IPS-20b (cell line): ENCODE data around the gene POU2AF2.
"Not testable (repeated sequence)": the region's sequence is repeated elsewhere in the genome, so short reads cannot be mapped to it uniquely, and the experiment has no call there.

ENCODE experiments used
- H3K27ac ChIP-seq: one replicate; pipeline ENCODE4 v1.5.1; 2013; ENCODE audit warnings: low read length
- H3K27me3 ChIP-seq: 2 replicates; pipeline ENCODE4 v1.6.1; 2013; ENCODE audit warnings: mild to moderate bottlenecking, low read length, inconsistent platforms; ENCODE audit not compliant: insufficient read depth
- H3K36me3 ChIP-seq: 2 replicates; pipeline ENCODE4 v1.6.1; 2013; ENCODE audit warnings: low read depth, mild to moderate bottlenecking, inconsistent platforms, low read length, moderate library complexity; ENCODE audit not compliant: insufficient read depth
- H3K4me1 ChIP-seq: 2 replicates; pipeline ENCODE4 v1.6.1; 2013; ENCODE audit warnings: mild to moderate bottlenecking, control low read depth, inconsistent platforms, low read length, moderate library complexity; ENCODE audit not compliant: insufficient read depth
- H3K4me3 ChIP-seq: 2 replicates; pipeline ENCODE4 v1.5.1; 2013; ENCODE audit warnings: mild to moderate bottlenecking, low read length, inconsistent platforms
- H3K9ac ChIP-seq: 2 replicates; pipeline ENCODE4 v1.6.1; 2013; ENCODE audit warnings: low read depth, mild to moderate bottlenecking, inconsistent platforms, low read length, moderate library complexity
- H3K9me3 ChIP-seq: 2 replicates; pipeline ENCODE4 v1.6.1; 2013; ENCODE audit warnings: mild to moderate bottlenecking, low read depth, low read length, inconsistent platforms; ENCODE audit not compliant: insufficient read depth

POU2AF2 gene

DNA sequence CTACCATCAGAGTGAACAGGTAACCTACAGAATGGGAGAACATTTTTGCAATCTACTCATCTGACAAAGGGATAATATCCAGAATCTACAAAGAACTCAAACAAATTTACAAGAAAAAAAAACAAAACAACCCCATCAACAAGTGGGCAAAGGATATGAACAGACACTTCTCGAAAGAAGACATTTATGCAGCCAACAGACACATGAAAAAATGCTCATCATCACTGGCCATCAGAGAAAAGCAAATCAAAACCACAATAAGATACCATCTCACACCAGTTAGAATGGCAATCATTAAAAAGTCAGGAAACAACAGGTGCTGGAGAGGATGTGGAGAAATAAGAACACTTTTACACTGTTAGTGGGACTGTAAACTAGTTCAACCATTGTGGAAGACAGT, 46.9 kb downstream of the POU2AF2 start:
- H3K36me3 ChIP-seq, H3K4me1 ChIP-seq, H3K4me3 ChIP-seq, H3K27ac ChIP-seq, H3K27me3 ChIP-seq, H3K9ac ChIP-seq, H3K9me3 ChIP-seq: not testable (repeated sequence)

DNA sequence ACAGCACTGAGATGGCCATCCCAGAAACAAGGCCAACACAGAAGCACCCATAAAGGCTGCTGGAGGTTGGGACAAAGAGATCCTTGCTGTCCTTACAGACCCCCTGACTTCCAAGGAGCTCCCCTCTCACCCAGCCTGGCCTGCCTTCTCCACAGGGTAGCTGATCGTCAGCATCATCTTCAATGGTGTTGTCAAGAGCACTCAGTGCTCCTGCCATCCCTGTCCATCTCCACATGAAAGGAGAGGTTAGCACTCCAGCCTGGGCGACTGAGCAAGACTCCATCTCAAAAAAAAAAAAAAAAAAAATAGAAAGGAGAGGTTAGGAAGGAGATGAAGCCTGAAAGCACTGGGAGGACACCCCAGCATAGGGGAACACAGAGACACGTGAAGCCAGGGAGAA, 50.7 kb downstream of the POU2AF2 start:
- H3K27ac ChIP-seq, result no peak overlapping the region
- no peaks in the 10 kb centered on the region for H3K9me3 ChIP-seq
- peaks cover 8% of the 10 kb centered on the region; the same call in 1 of the 2 replicates for H3K4me1 ChIP-seq
- H3K9ac ChIP-seq, result no peak overlapping the region
- no peaks in the 10 kb centered on the region for H3K36me3 ChIP-seq
- H3K4me3 ChIP-seq, result no peak overlapping the region
- peaks cover 43% of the 10 kb centered on the region for H3K27me3 ChIP-seq

DNA sequence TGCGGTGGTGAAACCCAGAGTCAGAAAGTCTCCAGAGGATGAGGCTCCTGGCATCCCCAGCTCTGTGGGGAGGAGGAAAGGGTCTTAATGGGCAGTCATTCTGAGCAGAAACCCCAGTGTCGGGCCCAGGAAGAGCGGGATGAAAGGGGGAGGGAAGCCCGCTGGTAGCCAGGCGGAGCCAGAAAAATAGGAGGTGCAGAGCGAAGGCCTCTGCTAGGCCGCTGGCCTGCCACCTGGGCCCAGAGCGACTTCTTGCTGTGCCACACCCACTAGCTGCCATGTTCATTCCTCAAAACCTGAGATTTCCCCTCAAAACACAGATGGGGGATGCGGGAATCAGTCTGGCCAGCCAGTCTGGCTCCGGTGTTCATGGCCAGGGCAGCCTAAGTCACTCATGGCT, 52.2 kb downstream of the POU2AF2 start:
- no peaks in the 10 kb centered on the region for H3K36me3 ChIP-seq
- no peak overlapping the region for H3K9ac ChIP-seq
- no peak overlapping the region for H3K27ac ChIP-seq
- H3K4me1 ChIP-seq, result peaks cover 10% of the 10 kb centered on the region; the same call in 1 of the 2 replicates
- H3K9me3 ChIP-seq, result no peaks in the 10 kb centered on the region
- peaks cover 51% of the 10 kb centered on the region for H3K27me3 ChIP-seq
- no peak overlapping the region for H3K4me3 ChIP-seq

GRCh38 chr11:111298413-111299100, 53.0 kb downstream of the POU2AF2 start, which contains the start of gene POU2AF3:
POU2AF3 (plus strand) TSS chr11:111298546; CDS start chr11:111298582, 36 bp downstream.
- H3K4me3 ChIP-seq, result peak within 1 kb of the TSS; percentile 79
- peaks cover 51% of the 10 kb centered on the region for H3K27me3 ChIP-seq
- peak within 1 kb of the TSS; percentile 71; the same call in 1 of the 2 replicates for H3K9ac ChIP-seq
- peaks cover 14% of the 10 kb centered on the region; the same call in 1 of the 2 replicates for H3K4me1 ChIP-seq
- no peaks in the 10 kb centered on the region for H3K9me3 ChIP-seq
- no peaks in the 10 kb centered on the region for H3K36me3 ChIP-seq
- no peak within 1 kb of the TSS for H3K27ac ChIP-seq

DNA sequence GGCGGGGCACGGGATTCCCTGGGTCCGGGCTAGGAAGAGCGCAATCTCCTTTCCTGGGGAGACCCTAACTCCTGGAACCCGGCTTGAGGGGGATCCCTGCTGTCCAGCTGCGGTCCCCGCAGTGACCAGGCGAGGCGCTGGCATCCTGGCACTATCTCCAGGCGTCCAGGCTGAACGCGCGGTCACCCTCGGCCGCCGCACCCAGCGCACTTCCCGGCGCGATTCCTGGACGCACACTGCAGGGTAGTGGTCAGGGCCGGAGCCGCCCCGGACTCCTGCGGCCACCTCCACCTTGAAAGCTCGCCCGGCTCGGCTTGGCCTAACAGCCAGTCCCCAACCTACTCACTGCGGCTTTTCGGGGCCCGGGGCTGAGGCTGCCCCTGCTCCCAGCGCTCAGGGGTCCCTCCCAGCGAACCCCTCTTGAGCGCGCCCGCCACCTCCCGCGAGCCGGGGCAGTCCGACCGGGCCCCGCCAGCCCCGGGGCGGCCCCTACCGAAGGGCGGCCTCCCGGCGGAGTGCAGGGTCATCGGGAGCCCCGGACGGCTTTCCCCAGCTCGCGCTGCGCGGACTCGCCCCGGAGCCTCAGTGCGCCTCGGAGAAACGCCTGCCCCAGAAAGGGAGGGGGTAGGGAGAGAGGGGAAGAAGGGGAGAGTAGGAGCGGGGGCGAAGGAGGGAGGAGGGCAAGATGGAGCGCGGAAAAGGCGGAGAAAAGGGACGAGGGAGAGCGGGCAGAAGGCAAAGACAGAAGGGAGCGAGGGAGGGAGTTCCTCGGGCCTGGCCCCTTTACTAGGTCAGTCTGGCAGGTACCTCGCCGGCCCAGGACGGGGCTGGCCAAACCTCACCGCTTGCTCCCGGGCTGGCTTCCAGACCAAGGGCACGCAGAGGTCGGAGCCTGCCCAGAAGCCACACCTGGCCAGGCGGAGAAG, 53.8 kb downstream of the POU2AF2 start:
- Histone ChIP-seq H3K27me3 (peaks cover 51% of the 10 kb centered on the region), H3K36me3 (no peaks in the 10 kb centered on the region), H3K9me3 (no peaks in the 10 kb centered on the region), H3K4me3 (peak overlapping the region; percentile 79), H3K9ac (peak overlapping the region; percentile 71; the same call in 1 of the 2 replicates), H3K27ac (no peak overlapping the region), H3K4me1 (peaks cover 14% of the 10 kb centered on the region; the same call in 1 of the 2 replicates)

- Histone ChIP-seq H3K9ac (no peak overlapping the region), H3K27ac (no peak overlapping the region), H3K4me3 (no peak overlapping the region), H3K4me1 (peaks cover 14% of the 10 kb centered on the region; the same call in 1 of the 2 replicates), H3K36me3 (no peaks in the 10 kb centered on the region), H3K9me3 (no peaks in the 10 kb centered on the region), H3K27me3 (peaks cover 51% of the 10 kb centered on the region)
Observed at GRCh38 chr11:111300569-111300968, 55.0 kb downstream of the POU2AF2 start.

- Histone ChIP-seq H3K4me1 (peaks cover 14% of the 10 kb centered on the region; the same call in 1 of the 2 replicates), H3K27ac (no peak overlapping the region), H3K9me3 (no peaks in the 10 kb centered on the region), H3K36me3 (no peaks in the 10 kb centered on the region), H3K9ac (no peak overlapping the region), H3K4me3 (no peak overlapping the region), H3K27me3 (peaks cover 51% of the 10 kb centered on the region)
Observed at GRCh38 chr11:111301004-111301841, 55.7 kb downstream of the POU2AF2 start.

- Histone ChIP-seq H3K27me3 (peaks cover 51% of the 10 kb centered on the region), H3K9me3 (no peaks in the 10 kb centered on the region), H3K4me1 (peaks cover 14% of the 10 kb centered on the region; the same call in 1 of the 2 replicates), H3K36me3 (no peaks in the 10 kb centered on the region), H3K9ac (no peak overlapping the region), H3K27ac (no peak overlapping the region), H3K4me3 (no peak overlapping the region)
Observed at GRCh38 chr11:111301842-111302118, 56.3 kb downstream of the POU2AF2 start.

- no peak overlapping the region for H3K9ac ChIP-seq
- no peaks in the 10 kb centered on the region for H3K36me3 ChIP-seq
- H3K9me3 ChIP-seq, result no peaks in the 10 kb centered on the region
- H3K4me1 ChIP-seq, result peaks cover 14% of the 10 kb centered on the region; the same call in 1 of the 2 replicates
- no peak overlapping the region for H3K4me3 ChIP-seq
- H3K27ac ChIP-seq, result no peak overlapping the region
- peaks cover 46% of the 10 kb centered on the region for H3K27me3 ChIP-seq
Observed at GRCh38 chr11:111302298-111302697, 56.8 kb downstream of the POU2AF2 start.

DNA sequence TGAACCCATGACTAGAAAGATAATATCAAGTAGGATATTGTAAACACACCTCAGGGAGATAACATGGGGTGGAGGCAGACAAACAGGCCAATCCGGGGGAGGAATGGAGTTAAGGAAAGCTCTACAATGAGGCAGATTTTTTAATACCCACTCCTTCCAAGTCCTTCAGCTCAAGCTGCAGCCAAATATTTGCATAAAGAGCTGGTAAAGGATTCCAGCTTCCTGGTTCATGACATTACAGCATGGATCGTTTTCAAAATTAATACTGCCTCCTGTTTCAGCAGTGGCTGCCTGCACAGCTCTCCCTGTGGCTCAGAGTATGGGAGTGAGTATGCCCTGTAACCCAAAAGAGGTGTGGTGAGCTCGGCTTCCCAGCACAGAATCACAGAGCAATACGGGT, 57.9 kb downstream of the POU2AF2 start:
- no peaks in the 10 kb centered on the region for H3K9me3 ChIP-seq
- H3K27me3 ChIP-seq, result peaks cover 35% of the 10 kb centered on the region
- H3K4me3 ChIP-seq, result no peak overlapping the region
- H3K9ac ChIP-seq, result no peak overlapping the region
- H3K4me1 ChIP-seq, result peaks cover 8% of the 10 kb centered on the region; the same call in 1 of the 2 replicates
- no peak overlapping the region for H3K27ac ChIP-seq
- no peaks in the 10 kb centered on the region for H3K36me3 ChIP-seq

- Histone ChIP-seq H3K36me3 (no peaks in the 10 kb centered on the region), H3K9me3 (no peaks in the 10 kb centered on the region), H3K4me3 (no peak overlapping the region), H3K27ac (no peak overlapping the region), H3K27me3 (peaks cover 18% of the 10 kb centered on the region), H3K4me1 (peaks cover 6% of the 10 kb centered on the region; the same call in 1 of the 2 replicates), H3K9ac (no peak overlapping the region)
Observed at GRCh38 chr11:111305162-111305802, 59.8 kb downstream of the POU2AF2 start.
